NCI-H510A (cell line): ENCODE measurements around the gene NACA.

Source experiments
- DNase-seq: peaks from one replicate; lab custom pipeline; 2025; lab: John Stamatoyannopoulos, UW

The NACA gene

GRCh38 chr12:56687223-56688128, 37.6 kb downstream of the NACA start:
- no peak for DNase-seq

DNA sequence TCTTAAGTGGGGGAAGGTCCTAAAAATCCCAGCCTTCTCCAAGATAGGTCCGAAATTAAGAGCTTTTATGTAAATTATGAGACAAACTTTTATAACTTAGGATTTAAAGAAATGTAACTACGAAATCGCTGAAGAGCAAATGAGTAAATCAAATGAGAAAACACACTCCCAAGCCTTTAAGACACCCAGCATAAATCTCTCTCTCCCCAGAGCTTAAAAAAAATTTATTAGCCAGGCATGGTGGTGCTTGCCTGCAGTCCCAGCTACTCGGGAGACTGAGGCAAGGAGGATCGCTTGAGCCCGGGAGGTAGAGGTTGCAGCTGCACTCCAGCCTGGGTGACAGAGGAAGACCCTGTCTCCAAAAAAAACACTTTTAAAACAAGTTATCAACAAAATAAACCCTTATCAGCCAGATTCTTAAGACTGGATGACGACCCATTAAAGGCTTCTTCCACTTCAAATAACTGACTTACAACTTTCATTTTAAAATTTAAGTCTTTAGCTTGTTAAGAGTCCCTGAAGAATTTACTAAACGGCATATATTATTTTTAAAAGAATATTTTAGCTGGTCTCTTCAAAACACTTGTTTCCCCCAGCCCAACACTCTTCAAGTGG, 40.2 kb downstream of the NACA start:
- DNase-seq, result no peak

DNA sequence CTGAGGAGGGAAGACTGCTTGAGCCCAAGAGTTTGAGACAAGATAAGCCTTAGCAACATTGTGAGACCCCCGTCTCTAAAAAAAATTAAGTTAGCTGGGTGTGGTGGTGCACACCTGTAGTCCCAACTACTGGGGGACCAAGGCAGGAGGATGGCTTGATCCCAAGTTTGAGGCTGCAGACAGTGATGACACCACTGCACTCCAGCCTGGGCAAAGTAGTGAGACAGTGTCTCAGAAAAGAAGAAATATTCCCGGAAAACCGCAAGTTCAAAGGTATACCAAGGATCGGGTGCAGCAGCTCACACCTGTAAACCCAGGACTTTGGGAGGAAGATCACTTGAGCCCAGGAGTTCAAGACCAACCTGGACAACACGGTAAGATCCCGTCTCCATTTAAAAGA, 42.8 kb downstream of the NACA start:
- DNase-seq, result no peak

GRCh38 chr12:56679883-56680575, 45.1 kb downstream of the NACA start:
- no peak for DNase-seq

DNA sequence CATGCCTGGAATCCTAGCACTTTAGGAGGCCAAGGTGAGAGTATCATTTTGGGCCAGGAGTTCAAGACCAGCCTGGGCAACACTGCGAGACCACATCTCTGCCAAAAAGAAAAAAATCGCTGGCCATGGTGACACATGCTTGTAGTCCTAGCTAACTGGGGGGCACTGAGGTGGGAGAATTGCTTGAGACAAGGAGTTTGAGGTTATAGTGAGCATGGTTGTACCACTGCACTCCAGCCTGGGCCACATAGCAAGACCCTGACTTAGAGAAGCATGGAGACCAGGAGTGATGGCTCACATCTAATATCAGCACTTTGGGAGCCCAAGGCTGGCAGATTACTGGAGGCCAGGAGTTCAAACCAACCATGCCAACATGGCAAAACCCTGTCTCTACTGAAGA, 46.2 kb downstream of the NACA start:
- DNase-seq, result no peak

DNA sequence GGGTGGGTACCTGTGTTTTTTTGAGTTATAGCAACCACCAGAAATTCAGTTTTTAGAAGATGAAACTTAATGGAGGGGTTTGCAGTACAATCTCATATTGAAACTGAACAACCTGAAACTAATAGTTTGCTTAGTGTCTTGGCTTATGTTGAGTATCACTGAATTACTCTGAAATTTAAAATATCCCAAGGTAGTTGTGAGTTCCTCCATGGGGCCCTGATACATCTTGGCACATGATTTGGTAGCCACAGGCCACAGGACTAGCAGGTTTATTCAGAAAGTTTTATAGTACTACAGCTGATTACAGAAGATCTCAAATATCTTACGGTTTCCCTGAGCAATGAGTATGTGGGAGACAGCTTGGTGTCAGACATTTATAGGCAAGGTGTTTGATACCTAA, 47.4 kb downstream of the NACA start:
- no peak for DNase-seq

- no peak for DNase-seq
These were observed 48.1 kb downstream of the NACA start for GRCh38 chr12:56676851-56677580.

- no peak for DNase-seq
These were observed 53.5 kb downstream of the NACA start for GRCh38 chr12:56671608-56672007.

GRCh38 chr12:56670836-56671235, 54.3 kb downstream of the NACA start:
- no peak for DNase-seq

DNA sequence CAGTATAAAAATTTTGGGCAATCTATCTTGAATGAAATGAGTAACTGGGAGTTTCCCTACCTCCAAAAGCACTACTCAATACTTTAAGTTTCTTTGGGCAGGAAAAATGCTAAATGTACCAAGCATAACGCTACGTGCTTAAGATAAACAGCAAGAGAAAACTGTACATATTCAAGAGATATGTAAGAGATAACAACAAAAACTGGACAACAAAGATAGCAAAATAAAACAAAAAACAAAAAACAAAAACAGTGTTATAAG, 57.0 kb downstream of the NACA start:
- no peak for DNase-seq
